OCI-LY1 (cell line): ENCODE data around the gene ROMO1.

Experiments
- H2AFZ ChIP-seq: fragments of 200-600 bp; sonication (generic), shearing (Covaris generic); 2 replicates; pipeline ENCODE4 v1.6.0; 2014; ENCODE audit warnings: antibody characterized with exemption, mild to moderate bottlenecking, low read length
- H3F3A ChIP-seq: fragments of 200-600 bp; sonication (generic), shearing (Covaris generic); 2 replicates; pipeline ENCODE4 v1.6.0; 2014; ENCODE audit warnings: mild to moderate bottlenecking, antibody characterized with exemption, low read length, moderate library complexity; ENCODE audit not compliant: insufficient read depth
- H3K27ac ChIP-seq: fragments of 200-600 bp; sonication (generic); 2 replicates; pipeline ENCODE4 v1.5.1; 2014; ENCODE audit warnings: low read length, mixed run types, mild to moderate bottlenecking, low read depth; ENCODE audit not compliant: poor library complexity, severe bottlenecking
- H3K27me3 ChIP-seq: fragments of 200-600 bp; sonication (generic); 2 replicates; pipeline ENCODE4 v1.6.0; 2014; ENCODE audit warnings: antibody characterized with exemption, mild to moderate bottlenecking, low read length, moderate library complexity; ENCODE audit not compliant: insufficient read depth
- H3K36me3 ChIP-seq: fragments of 200-600 bp; sonication (generic); 2 replicates; pipeline ENCODE4 v1.6.1; 2014; ENCODE audit warnings: mild to moderate bottlenecking, antibody characterized with exemption, low read length, moderate library complexity, mixed read lengths; ENCODE audit not compliant: insufficient read depth
- H3K4me1 ChIP-seq: fragments of 200-600 bp; sonication (generic); 2 replicates; pipeline ENCODE4 v1.5.1; 2014; ENCODE audit warnings: mild to moderate bottlenecking, low read length, moderate library complexity; ENCODE audit not compliant: insufficient read depth, severe bottlenecking
- H3K4me2 ChIP-seq: fragments of 200-600 bp; sonication (generic), shearing (Covaris generic); 2 replicates; pipeline ENCODE4 v1.6.1; 2014; ENCODE audit warnings: low read length
- H3K4me3 ChIP-seq: fragments of 200-600 bp; sonication (generic); 2 replicates; pipeline ENCODE4 v1.5.1; 2014; ENCODE audit warnings: low read length, low read depth, mild to moderate bottlenecking, mixed read lengths; ENCODE audit not compliant: poor library complexity, severe bottlenecking
- H3K79me2 ChIP-seq: fragments of 200-600 bp; shearing (Covaris generic); 2 replicates; pipeline ENCODE4 v1.6.1; 2016; ENCODE audit warnings: mixed run types, low read length, mixed read lengths; ENCODE audit not compliant: insufficient read depth
- H3K9ac ChIP-seq: fragments of 200-600 bp; sonication (generic), shearing (Covaris generic); 2 replicates; pipeline ENCODE4 v1.6.1; 2014; ENCODE audit warnings: mild to moderate bottlenecking, low read length, mixed read lengths
- H3K9me2 ChIP-seq: fragments of 200-600 bp; sonication (generic), shearing (Covaris generic); 2 replicates; pipeline ENCODE4 v1.6.1; 2014; ENCODE audit warnings: low read depth, mild to moderate bottlenecking, low read length, mixed read lengths
- H3K9me3 ChIP-seq: fragments of 200-600 bp; shearing (Covaris generic); 2 replicates; pipeline ENCODE4 v1.6.1; 2014; ENCODE audit warnings: low read length, mixed read lengths
- H4K20me1 ChIP-seq: fragments of 200-600 bp; sonication (generic), shearing (Covaris generic); 2 replicates; pipeline ENCODE4 v1.6.0; 2016; ENCODE audit warnings: mild to moderate bottlenecking, low read length; ENCODE audit not compliant: insufficient read depth
- EZH2 ChIP-seq: fragments of 200-600 bp; sonication (generic), shearing (Covaris generic); IDR thresholded peaks from 2 replicates; pipeline ENCODE4 v1.8.0; 2017; ENCODE audit warnings: borderline replicate concordance, mixed run types, mild to moderate bottlenecking, antibody characterized with exemption, low read length, moderate library complexity, mixed read lengths
- TF ChIP-seq, protein P1 (sequence below): fragments of 200-600 bp; sonication (generic), shearing (Covaris generic); IDR thresholded peaks from 2 replicates; pipeline ENCODE4 v1.5.1; 2017; ENCODE audit warnings: mild to moderate bottlenecking, antibody characterized with exemption, low read length, moderate library complexity, mixed read lengths

ROMO1 gene

DNA sequence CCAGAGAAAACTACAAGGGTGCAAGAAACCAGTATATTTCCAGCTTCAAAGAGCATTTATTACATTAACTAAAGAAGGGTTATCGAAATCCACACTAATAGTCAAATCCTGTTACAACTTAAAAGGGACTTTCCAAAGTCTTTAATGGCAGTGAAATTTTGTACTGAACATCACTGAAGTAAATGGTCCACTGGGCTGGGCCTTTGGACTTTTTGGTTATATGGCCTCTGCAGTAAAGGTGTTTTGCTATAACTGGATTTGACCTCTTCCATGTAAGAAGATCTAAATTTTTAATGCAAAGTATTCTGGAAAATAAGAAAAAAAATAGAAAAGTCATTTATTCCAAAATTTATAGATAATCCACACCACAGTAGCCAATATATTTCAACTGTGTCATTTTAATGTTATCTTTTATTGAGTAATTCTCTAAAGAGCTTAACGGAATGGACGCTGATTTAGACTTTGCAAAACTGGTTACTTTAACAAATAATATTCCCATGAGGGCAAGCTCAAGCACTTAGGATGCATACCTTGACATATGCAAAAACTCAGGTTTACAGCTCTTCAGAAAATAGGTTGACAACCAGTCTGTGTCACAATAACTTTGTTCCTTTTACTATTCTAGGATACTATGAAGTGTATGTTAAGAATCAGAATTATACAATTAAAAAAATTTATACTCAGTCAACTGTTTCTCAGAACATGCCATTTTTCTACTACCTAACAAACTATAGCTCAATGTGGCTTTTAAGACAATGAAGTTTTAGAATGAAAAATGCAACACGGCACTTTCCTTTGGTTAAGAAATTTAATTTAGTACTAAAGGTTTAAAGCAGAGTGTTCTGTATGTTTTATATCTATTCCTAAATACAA lies 35.8 kb downstream of the ROMO1 start:
- TF ChIP-seq, protein P1, sequence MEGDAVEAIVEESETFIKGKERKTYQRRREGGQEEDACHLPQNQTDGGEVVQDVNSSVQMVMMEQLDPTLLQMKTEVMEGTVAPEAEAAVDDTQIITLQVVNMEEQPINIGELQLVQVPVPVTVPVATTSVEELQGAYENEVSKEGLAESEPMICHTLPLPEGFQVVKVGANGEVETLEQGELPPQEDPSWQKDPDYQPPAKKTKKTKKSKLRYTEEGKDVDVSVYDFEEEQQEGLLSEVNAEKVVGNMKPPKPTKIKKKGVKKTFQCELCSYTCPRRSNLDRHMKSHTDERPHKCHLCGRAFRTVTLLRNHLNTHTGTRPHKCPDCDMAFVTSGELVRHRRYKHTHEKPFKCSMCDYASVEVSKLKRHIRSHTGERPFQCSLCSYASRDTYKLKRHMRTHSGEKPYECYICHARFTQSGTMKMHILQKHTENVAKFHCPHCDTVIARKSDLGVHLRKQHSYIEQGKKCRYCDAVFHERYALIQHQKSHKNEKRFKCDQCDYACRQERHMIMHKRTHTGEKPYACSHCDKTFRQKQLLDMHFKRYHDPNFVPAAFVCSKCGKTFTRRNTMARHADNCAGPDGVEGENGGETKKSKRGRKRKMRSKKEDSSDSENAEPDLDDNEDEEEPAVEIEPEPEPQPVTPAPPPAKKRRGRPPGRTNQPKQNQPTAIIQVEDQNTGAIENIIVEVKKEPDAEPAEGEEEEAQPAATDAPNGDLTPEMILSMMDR = no peak
- TF ChIP-seq EZH2 = no peak
- Histone ChIP-seq H4K20me1 (peaks cover 13% of the 10 kb centered on the region; the same call in 1 of the 2 replicates), H3K36me3 (peaks cover 100% of the 10 kb centered on the region), H3K4me1 (peaks cover 29% of the 10 kb centered on the region), H3F3A (no peaks in the 10 kb centered on the region), H3K9ac (no peak overlapping the region), H3K4me3 (no peak overlapping the region), H3K79me2 (peaks cover 90% of the 10 kb centered on the region), H3K27me3 (no peaks in the 10 kb centered on the region), H3K4me2 (no peak overlapping the region), H3K27ac (no peak overlapping the region), H2AFZ (no peak overlapping the region), H3K9me3 (no peaks in the 10 kb centered on the region), H3K9me2 (no peaks in the 10 kb centered on the region)

DNA sequence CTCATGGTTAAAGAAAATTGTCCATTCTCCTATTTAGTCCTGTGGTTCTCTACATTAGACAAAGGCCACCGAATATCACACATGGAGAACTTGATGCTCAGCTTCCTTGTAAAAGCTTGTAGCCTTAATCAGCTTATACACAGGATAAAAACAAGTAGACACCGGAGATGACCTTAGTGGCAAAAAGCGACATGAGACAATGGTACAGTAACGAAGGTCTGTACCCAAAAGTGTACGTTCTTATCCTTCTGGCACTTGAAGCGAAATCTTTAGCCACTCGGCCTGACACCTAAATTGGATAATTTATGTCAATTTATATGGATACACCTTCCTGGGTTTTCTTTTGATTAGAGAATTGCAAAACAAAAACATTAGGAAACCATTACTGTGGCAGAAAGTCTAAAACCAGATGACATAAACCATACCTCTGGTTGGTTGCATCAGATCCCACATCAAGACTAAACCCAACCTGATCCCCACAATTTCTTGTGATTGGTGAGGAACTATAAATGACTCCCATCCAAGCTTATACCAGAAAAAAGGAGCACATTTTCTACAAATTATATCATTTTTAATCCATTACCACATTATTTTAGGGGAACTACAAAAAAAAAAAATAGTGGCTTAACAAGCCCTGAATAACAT lies 36.7 kb downstream of the ROMO1 start:
- H2AFZ ChIP-seq = no peak overlapping the region
- H3K27ac ChIP-seq = no peak overlapping the region
- no peak overlapping the region for H3K4me3 ChIP-seq
- H3K9ac ChIP-seq = no peak overlapping the region
- peaks cover 36% of the 10 kb centered on the region for H3K4me1 ChIP-seq
- H3K9me2 ChIP-seq = no peaks in the 10 kb centered on the region
- peaks cover 13% of the 10 kb centered on the region; the same call in 1 of the 2 replicates for H4K20me1 ChIP-seq
- H3F3A ChIP-seq = no peaks in the 10 kb centered on the region
- no peak for TF ChIP-seq EZH2
- TF ChIP-seq, protein P1 = no peak
- H3K36me3 ChIP-seq = peaks cover 99% of the 10 kb centered on the region
- H3K9me3 ChIP-seq = no peaks in the 10 kb centered on the region
- H3K79me2 ChIP-seq = peaks cover 90% of the 10 kb centered on the region
- no peaks in the 10 kb centered on the region for H3K27me3 ChIP-seq
- no peak overlapping the region for H3K4me2 ChIP-seq

DNA sequence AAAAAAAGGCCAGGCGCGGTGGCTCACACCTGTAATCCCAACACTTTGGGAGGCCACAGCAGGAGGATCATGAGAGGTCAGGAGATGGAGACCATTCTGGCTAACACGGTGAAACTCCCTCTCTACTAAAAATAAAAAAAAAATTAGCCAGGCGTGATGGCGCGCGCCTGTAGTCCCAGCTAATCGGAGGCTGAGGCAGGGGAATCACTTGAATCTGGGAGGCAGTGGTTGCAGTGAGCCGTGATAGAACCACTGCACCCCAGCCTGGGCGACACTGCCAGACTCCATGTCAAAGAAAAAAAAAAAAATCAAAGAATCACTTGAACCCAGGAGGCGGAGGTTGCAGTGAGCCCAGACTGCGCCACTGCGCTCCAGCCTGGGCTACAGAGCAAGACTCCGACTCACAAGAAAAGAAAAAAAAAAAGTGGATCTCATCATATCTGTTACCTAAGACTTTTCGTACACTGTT lies 38.7 kb downstream of the ROMO1 start:
- H3K36me3 ChIP-seq = peaks cover 87% of the 10 kb centered on the region
- no peaks in the 10 kb centered on the region for H3K9me2 ChIP-seq
- no peak overlapping the region for H3K4me2 ChIP-seq
- no peak overlapping the region for H3K27ac ChIP-seq
- H3K4me1 ChIP-seq = peaks cover 37% of the 10 kb centered on the region
- peaks cover 13% of the 10 kb centered on the region; the same call in 1 of the 2 replicates for H4K20me1 ChIP-seq
- H3K27me3 ChIP-seq = no peaks in the 10 kb centered on the region
- no peaks in the 10 kb centered on the region for H3K9me3 ChIP-seq
- H3K79me2 ChIP-seq = peaks cover 81% of the 10 kb centered on the region
- H3F3A ChIP-seq = no peaks in the 10 kb centered on the region
- no peak overlapping the region for H2AFZ ChIP-seq
- TF ChIP-seq EZH2 = no peak
- TF ChIP-seq, protein P1 = no peak
- H3K4me3 ChIP-seq = no peak overlapping the region
- H3K9ac ChIP-seq = no peak overlapping the region
